ENCODE results near the gene YIF1A.

YIF1A gene

DNA sequence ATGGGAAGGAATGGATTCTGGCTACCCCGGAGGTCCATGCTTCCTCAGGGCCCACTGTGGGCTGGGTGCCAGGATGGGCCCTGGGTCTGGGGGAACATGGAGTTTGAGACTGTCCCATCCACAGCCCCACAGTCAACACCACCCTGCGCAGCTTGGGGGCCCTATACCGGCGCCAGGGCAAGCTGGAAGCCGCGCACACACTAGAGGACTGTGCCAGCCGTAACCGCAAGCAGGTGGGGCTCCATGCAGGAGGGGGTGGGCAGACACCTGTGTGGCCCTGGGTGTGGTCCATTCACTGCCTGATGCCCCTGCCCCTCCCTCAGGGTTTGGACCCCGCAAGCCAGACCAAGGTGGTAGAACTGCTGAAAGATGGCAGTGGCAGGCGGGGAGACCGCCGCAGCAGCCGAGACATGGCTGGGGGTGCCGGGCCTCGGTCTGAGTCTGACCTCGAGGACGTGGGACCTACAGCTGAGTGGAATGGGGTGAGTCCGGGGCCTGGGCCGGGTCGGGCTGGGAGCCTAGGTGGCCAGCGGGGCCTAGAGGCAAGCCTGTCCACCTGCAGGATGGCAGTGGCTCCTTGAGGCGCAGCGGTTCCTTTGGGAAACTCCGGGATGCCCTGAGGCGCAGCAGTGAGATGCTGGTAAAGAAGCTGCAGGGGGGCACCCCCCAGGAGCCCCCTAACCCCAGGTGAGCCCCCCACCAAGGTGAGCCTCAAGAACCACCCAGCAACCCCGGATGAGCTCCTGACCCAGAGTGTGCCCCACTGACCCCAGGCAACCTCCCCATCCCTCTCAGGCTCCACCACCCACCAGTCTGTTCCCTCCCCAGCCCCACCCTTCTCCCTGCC, 23.2 kb downstream of the YIF1A start:
- H3K36me3 ChIP-seq (ENCODE audit: low read depth) = peaks cover 35% of the 10 kb centered on the region
- H3K27me3 ChIP-seq (ENCODE audit: insufficient read depth, poor library complexity, severe bottlenecking) = no peaks in the 10 kb centered on the region
- no peak overlapping the region for H3K4me3 ChIP-seq (ENCODE audit: severe bottlenecking)
- no peaks in the 10 kb centered on the region for H3K4me1 ChIP-seq (ENCODE audit: insufficient read depth, poor library complexity, severe bottlenecking)
- ATAC-seq (ENCODE audit: low read depth) (no peak), DNase-seq (ENCODE audit: low spot score) (peak; percentile 53)
- TF ChIP-seq, protein P1, sequence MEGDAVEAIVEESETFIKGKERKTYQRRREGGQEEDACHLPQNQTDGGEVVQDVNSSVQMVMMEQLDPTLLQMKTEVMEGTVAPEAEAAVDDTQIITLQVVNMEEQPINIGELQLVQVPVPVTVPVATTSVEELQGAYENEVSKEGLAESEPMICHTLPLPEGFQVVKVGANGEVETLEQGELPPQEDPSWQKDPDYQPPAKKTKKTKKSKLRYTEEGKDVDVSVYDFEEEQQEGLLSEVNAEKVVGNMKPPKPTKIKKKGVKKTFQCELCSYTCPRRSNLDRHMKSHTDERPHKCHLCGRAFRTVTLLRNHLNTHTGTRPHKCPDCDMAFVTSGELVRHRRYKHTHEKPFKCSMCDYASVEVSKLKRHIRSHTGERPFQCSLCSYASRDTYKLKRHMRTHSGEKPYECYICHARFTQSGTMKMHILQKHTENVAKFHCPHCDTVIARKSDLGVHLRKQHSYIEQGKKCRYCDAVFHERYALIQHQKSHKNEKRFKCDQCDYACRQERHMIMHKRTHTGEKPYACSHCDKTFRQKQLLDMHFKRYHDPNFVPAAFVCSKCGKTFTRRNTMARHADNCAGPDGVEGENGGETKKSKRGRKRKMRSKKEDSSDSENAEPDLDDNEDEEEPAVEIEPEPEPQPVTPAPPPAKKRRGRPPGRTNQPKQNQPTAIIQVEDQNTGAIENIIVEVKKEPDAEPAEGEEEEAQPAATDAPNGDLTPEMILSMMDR (IDR thresholded peaks at IDR 0.05; ENCODE audit: poor library complexity, severe bottlenecking) = no peak
- H3K9me3 ChIP-seq (ENCODE audit: severe bottlenecking) = no peaks in the 10 kb centered on the region
- no peak overlapping the region for H3K27ac ChIP-seq (ENCODE audit: poor library complexity, severe bottlenecking)

DNA sequence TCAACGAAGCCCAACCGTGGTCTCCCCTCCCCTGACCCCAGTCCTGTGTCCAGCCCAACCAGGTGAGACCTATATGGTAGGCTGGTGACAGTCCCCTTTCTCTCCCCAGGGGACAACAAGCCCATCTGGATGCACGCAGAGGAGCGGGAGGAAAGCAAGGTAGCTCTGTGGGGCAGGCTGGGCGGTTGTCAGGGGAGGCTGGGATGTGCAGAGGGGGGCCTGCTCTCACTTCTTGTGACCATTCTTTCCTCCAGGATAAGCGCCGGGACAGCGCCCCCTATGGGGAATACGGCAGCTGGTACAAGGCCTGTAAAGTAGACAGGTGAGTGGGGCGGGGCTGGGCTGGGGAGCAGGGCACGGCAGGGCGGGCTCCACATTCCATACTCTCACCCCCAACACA, 24.0 kb downstream of the YIF1A start:
- DNase-seq (ENCODE audit: low spot score) (no peak), ATAC-seq (ENCODE audit: low read depth) (no peak)
- TF ChIP-seq, protein P1 (IDR thresholded peaks at IDR 0.05; ENCODE audit: poor library complexity, severe bottlenecking) = peak; percentile 13
- H3K4me1 ChIP-seq (ENCODE audit: insufficient read depth, poor library complexity, severe bottlenecking) = no peaks in the 10 kb centered on the region
- no peaks in the 10 kb centered on the region for H3K9me3 ChIP-seq (ENCODE audit: severe bottlenecking)
- peaks cover 27% of the 10 kb centered on the region for H3K36me3 ChIP-seq (ENCODE audit: low read depth)
- H3K4me3 ChIP-seq (ENCODE audit: severe bottlenecking) = no peak overlapping the region
- H3K27ac ChIP-seq (ENCODE audit: poor library complexity, severe bottlenecking) = no peak overlapping the region
- no peaks in the 10 kb centered on the region for H3K27me3 ChIP-seq (ENCODE audit: insufficient read depth, poor library complexity, severe bottlenecking)

DNA sequence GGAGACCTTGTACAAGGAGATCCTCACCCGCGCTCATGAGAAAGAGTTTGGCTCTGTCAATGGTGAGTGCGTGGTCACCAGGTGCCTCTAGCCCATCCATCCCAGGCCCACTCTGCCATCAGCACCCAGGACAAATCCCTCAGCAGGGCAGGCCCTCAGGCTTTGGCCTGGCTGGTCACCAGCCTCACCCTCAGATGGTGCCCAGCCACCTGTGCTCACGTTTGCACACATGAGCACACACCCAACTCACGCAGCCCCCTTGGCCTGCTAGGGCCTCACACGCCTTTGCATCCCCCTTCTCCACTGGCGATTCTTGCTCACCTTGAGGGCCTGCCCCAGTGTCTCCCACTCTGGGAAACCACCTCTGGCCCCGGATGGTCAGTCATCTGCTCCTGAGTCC, 24.6 kb downstream of the YIF1A start:
- ATAC-seq (ENCODE audit: low read depth) (no peak), DNase-seq (ENCODE audit: low spot score) (no peak)
- TF ChIP-seq, protein P1 (IDR thresholded peaks at IDR 0.05; ENCODE audit: poor library complexity, severe bottlenecking) = no peak
- no peaks in the 10 kb centered on the region for H3K9me3 ChIP-seq (ENCODE audit: severe bottlenecking)
- H3K36me3 ChIP-seq (ENCODE audit: low read depth) = peaks cover 29% of the 10 kb centered on the region
- no peaks in the 10 kb centered on the region for H3K4me1 ChIP-seq (ENCODE audit: insufficient read depth, poor library complexity, severe bottlenecking)
- no peak overlapping the region for H3K27ac ChIP-seq (ENCODE audit: poor library complexity, severe bottlenecking)
- H3K27me3 ChIP-seq (ENCODE audit: insufficient read depth, poor library complexity, severe bottlenecking) = no peaks in the 10 kb centered on the region
- H3K4me3 ChIP-seq (ENCODE audit: severe bottlenecking) = no peak overlapping the region

DNA sequence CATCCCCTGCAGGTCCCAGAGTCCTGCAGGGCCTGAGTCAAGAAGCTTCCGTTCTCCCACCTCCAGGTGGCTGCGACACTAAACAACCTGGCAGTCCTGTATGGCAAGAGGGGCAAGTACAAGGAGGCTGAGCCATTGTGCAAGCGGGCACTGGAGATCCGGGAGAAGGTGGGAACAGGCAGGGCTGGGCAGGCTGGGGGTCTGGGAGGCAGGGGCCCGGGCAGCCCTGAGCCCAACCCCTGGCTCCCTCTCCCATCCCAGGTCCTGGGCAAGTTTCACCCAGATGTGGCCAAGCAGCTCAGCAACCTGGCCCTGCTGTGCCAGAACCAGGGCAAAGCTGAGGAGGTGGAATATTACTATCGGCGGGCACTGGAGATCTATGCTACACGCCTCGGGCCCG, 25.2 kb downstream of the YIF1A start:
- Histone ChIP-seq H3K9me3 (ENCODE audit: severe bottlenecking) (no peaks in the 10 kb centered on the region), H3K27me3 (ENCODE audit: insufficient read depth, poor library complexity, severe bottlenecking) (no peaks in the 10 kb centered on the region), H3K27ac (ENCODE audit: poor library complexity, severe bottlenecking) (no peak overlapping the region), H3K4me3 (ENCODE audit: severe bottlenecking) (no peak overlapping the region), H3K4me1 (ENCODE audit: insufficient read depth, poor library complexity, severe bottlenecking) (no peaks in the 10 kb centered on the region), H3K36me3 (ENCODE audit: low read depth) (peaks cover 34% of the 10 kb centered on the region)
- ATAC-seq (ENCODE audit: low read depth) (no peak), DNase-seq (ENCODE audit: low spot score) (no peak)
- TF ChIP-seq, protein P1 (IDR thresholded peaks at IDR 0.05; ENCODE audit: poor library complexity, severe bottlenecking) = no peak

DNA sequence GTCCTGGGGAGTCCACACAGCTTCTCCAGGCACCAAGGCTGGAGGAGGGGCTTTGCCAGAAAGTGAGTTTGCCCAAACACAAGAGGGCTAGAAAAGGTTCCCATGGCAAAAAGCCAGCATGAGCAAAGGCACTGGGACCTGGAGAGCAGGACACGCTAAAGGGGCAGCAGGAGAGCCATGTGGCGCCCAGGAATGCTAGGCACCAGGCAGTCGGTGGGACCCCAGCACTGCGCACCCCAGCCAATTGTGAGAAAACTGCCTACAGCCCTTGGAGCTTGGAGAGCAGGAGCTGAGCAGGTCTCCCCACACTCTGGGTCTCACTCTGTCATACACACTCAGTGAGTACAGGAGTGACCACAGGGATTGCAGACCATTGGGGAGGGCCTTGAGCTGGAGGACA, 25.7 kb downstream of the YIF1A start:
- H3K27me3 ChIP-seq (ENCODE audit: insufficient read depth, poor library complexity, severe bottlenecking) = no peaks in the 10 kb centered on the region
- H3K4me3 ChIP-seq (ENCODE audit: severe bottlenecking) = no peak overlapping the region
- no peaks in the 10 kb centered on the region for H3K9me3 ChIP-seq (ENCODE audit: severe bottlenecking)
- TF ChIP-seq, protein P1 (IDR thresholded peaks at IDR 0.05; ENCODE audit: poor library complexity, severe bottlenecking) = no peak
- DNase-seq (ENCODE audit: low spot score) (no peak), ATAC-seq (ENCODE audit: low read depth) (no peak)
- no peaks in the 10 kb centered on the region for H3K4me1 ChIP-seq (ENCODE audit: insufficient read depth, poor library complexity, severe bottlenecking)
- H3K36me3 ChIP-seq (ENCODE audit: low read depth) = peaks cover 34% of the 10 kb centered on the region
- H3K27ac ChIP-seq (ENCODE audit: poor library complexity, severe bottlenecking) = no peak overlapping the region

Measured in RWPE2 (cell line).